HFF-Myc (cell line): Measurements from ENCODE around the gene RHCE.
"Not testable (repeated sequence)": the region's sequence is repeated elsewhere in the genome, so short reads cannot be mapped to it uniquely, and the experiment has no call there.

Source experiments
- DNase-seq: peaks from one replicate; pipeline ENCODE4 v3.0.0-alpha.2; 2011; ENCODE audit warnings: low read depth; ENCODE audit errors: extremely low read depth
- H3K4me3 ChIP-seq: replicated peaks from 2 replicates; pipeline ENCODE4 v1.5.1; 2011; ENCODE audit warnings: low read depth, mild to moderate bottlenecking, control low read depth, low read length
- CTCF ChIP-seq: IDR thresholded peaks from 2 replicates; pipeline ENCODE4 v1.5.1; 2012; ENCODE audit warnings: mild to moderate bottlenecking, low read depth, low read length, control low read depth; ENCODE audit errors: missing control alignments

RHCE gene

DNA sequence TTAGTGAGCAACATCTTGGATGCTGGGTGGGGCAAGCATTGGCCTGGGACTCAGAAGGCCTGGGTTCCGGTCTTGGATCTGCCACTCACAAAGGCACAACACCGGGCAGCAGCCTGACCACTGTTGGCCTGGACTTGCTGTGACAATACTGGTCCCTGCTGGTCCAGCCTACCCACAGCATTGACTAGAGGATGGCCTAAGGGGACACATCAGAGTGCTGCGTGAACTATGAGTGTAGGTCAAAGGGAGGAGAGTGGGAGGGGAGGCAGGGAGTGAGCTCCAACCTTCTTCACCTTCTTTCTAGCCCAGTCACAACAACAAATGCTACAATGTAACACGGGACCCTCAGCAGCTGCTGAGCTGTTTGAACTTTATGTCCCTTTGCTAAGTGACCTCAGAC is 51.4 kb downstream of the RHCE start:
- no peak for TF ChIP-seq CTCF
- DNase-seq = no peak
- H3K4me3 ChIP-seq = no peak overlapping the region

DNA sequence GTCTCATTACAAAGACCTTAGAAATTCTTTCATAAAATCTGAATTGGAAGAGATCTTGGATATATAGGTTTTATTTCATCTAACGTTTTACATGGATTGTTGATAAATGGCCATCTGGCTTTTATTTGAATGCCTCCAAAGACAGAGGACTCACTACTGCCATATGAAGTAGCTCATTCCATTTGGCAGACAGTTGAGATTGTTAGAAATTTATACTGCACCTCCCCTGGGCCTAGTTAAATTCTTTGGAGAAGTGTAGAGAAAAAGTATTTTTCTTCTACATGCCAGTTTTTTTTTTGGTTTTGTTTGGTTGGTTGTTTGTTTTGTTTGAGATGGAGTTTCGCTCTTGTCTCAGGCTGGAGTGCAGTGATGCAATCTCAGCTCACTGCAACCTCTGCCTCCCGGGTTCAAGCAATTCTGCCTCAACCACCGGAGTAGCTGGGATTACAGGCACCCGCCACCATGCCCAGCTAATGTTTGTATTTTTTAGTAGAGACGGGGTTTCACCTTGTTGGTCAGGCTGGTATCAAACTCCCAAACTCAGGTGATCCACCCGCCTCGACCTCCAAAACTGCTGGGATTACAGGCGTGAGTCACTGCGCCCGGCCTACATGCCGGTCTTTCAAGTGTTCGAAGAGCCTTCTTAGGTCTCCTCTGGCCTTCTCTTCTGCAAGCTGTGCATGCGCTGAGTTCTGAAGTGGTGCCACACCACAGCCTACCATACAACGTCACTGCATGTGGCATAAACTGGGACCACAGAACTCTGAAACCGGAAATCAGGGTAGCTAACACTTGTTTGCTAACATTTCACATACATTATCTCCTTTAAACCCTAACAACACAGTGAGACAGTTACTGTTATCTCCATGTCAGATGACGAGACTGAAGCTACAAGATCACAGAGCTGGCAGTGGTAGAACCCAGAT is 57.7 kb downstream of the RHCE start:
- DNase-seq, H3K4me3 ChIP-seq: not testable (repeated sequence)

GRCh38 chr1:25361901-25362300 is 58.7 kb downstream of the RHCE start:
- no peak for TF ChIP-seq CTCF
- no peak for DNase-seq
- no peak overlapping the region for H3K4me3 ChIP-seq

GRCh38 chr1:25360596-25361581 is 59.7 kb downstream of the RHCE start:
- no peak for TF ChIP-seq CTCF
- DNase-seq = peak; percentile 40
- H3K4me3 ChIP-seq = no peak overlapping the region

- no peak for TF ChIP-seq CTCF
- H3K4me3 ChIP-seq = no peak overlapping the region
- DNase-seq = no peak
These were observed 63.8 kb downstream of the RHCE start for GRCh38 chr1:25356848-25357247.

DNA sequence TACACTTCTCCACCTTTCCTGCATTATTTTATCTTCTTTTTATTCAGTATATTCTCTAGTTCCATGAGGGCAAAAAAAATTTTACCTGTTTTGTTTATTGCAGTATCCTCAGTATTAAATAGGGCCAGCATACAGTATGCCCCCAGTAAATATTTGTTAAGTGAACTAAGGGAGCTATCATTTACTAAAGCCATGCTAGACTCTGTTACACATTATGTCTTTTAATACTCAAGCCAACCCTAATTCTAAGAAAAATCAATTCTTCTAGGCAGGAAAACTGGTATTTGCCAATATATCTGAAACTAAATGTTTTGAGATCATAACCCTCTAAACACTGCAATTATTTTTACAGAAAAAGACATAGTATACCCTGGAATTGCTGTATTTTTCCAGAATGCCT is 64.2 kb downstream of the RHCE start:
- no peak for DNase-seq
- no peak for TF ChIP-seq CTCF
- no peak overlapping the region for H3K4me3 ChIP-seq
